Measurements from ENCODE around the gene AMN1. TPM values are rescaled to one million over a fixed set of nuclear protein-coding genes. Genes with fewer than 3 reads are reported as not detected.

The AMN1 gene
- polyA plus RNA-seq, 1 donor (not counting 4 experiments of a cell fraction or from before 2014, with no cell fraction given): 11.3 TPM

GRCh38 chr12:31669020-31669419 lies 59.8 kb downstream of the AMN1 start:
- H3K9ac ChIP-seq (ENCODE audit: control insufficient read depth, extremely low read depth, insufficient read depth, low read length): no peak overlapping the region
- DNase-seq (ENCODE audit: low read depth, low spot score) (no peak), FAIRE-seq (no peak)
- H3K4me2 ChIP-seq (ENCODE audit: control insufficient read depth, extremely low read depth, insufficient read depth, low read depth, low read length): no peak overlapping the region
- no peaks in the 10 kb centered on the region for H4K20me1 ChIP-seq (ENCODE audit: control insufficient read depth, extremely low read depth, insufficient read depth, low read length)
- H3K79me2 ChIP-seq (ENCODE audit: control insufficient read depth, insufficient read depth, low read length): no peaks in the 10 kb centered on the region
- H3K36me3 ChIP-seq (ENCODE audit: control insufficient read depth in 2 of 2, extremely low read depth in 1 of 2, insufficient read depth in 2 of 2, low read length in 2 of 2): no peaks in the 10 kb centered on the region
- dilution Hi-C loops (cut with MboI; ENCODE audit: extremely low pct_ligation_motif_present, low sequenced_read_pairs): no loop called here
- no peaks in the 10 kb centered on the region for H3K27me3 ChIP-seq (ENCODE audit: control insufficient read depth, extremely low read depth, insufficient read depth, low read length)
- no peaks in the 10 kb centered on the region for H3K9me1 ChIP-seq (ENCODE audit: control insufficient read depth, extremely low read depth, insufficient read depth, low read length)
- no peaks in the 10 kb centered on the region for H3K9me3 ChIP-seq (ENCODE audit: control insufficient read depth, low read depth, low read length)
- no peak overlapping the region for H2AFZ ChIP-seq (ENCODE audit: control insufficient read depth, low read length)
- TF ChIP-seq CTCF (optimal IDR thresholded peaks at IDR 0.05 in 1 of 3, IDR thresholded peaks at IDR 0.05 in 1 of 3, conservative IDR thresholded peaks at IDR 0.05 in 1 of 3; ENCODE audit: extremely low read depth in 1 of 3, insufficient read depth in 2 of 3, low read length in 3 of 3) (no peak), EZH2 (IDR thresholded peaks at IDR 0.05; ENCODE audit: low read length) (no peak)
- H3K4me1 ChIP-seq (ENCODE audit: control insufficient read depth, extremely low read depth, insufficient read depth, low read length): no peaks in the 10 kb centered on the region
- H3K4me3 ChIP-seq (ENCODE audit: control insufficient read depth in 2 of 3, extremely low read depth in 1 of 3, insufficient read depth in 2 of 3, low read depth in 1 of 3, low read length in 3 of 3): no peak overlapping the region
- H3K27ac ChIP-seq (ENCODE audit: control insufficient read depth, insufficient read depth, low read length): no peak overlapping the region

- no peak for TF ChIP-seq CTCF (optimal IDR thresholded peaks at IDR 0.05 in 1 of 3, IDR thresholded peaks at IDR 0.05 in 1 of 3, conservative IDR thresholded peaks at IDR 0.05 in 1 of 3; ENCODE audit: extremely low read depth in 1 of 3, insufficient read depth in 2 of 3, low read length in 3 of 3)
- TF ChIP-seq EZH2 (IDR thresholded peaks at IDR 0.05; ENCODE audit: low read length): no peak
- dilution Hi-C loops (cut with MboI; ENCODE audit: extremely low pct_ligation_motif_present, low sequenced_read_pairs): no loop called here
These were observed 64.8 kb downstream of the AMN1 start for GRCh38 chr12:31664038-31664437.

More at GRCh38 chr12:31664038-31664437, 64.8 kb downstream of the AMN1 start:
- Histone ChIP-seq H3K9me1 (ENCODE audit: control insufficient read depth, extremely low read depth, insufficient read depth, low read length) (no peaks in the 10 kb centered on the region), H4K20me1 (ENCODE audit: control insufficient read depth, extremely low read depth, insufficient read depth, low read length) (no peaks in the 10 kb centered on the region), H3K27ac (ENCODE audit: control insufficient read depth, insufficient read depth, low read length) (no peak overlapping the region), H2AFZ (ENCODE audit: control insufficient read depth, low read length) (no peak overlapping the region), H3K4me2 (ENCODE audit: control insufficient read depth, extremely low read depth, insufficient read depth, low read depth, low read length) (no peak overlapping the region), H3K36me3 (ENCODE audit: control insufficient read depth in 2 of 2, extremely low read depth in 1 of 2, insufficient read depth in 2 of 2, low read length in 2 of 2) (no peaks in the 10 kb centered on the region), H3K79me2 (ENCODE audit: control insufficient read depth, insufficient read depth, low read length) (no peaks in the 10 kb centered on the region), H3K9ac (ENCODE audit: control insufficient read depth, extremely low read depth, insufficient read depth, low read length) (no peak overlapping the region), H3K27me3 (ENCODE audit: control insufficient read depth, extremely low read depth, insufficient read depth, low read length) (no peaks in the 10 kb centered on the region), H3K4me1 (ENCODE audit: control insufficient read depth, extremely low read depth, insufficient read depth, low read length) (peaks cover 5% of the 10 kb centered on the region), H3K9me3 (ENCODE audit: control insufficient read depth, low read depth, low read length) (no peaks in the 10 kb centered on the region), H3K4me3 (ENCODE audit: control insufficient read depth in 2 of 3, extremely low read depth in 1 of 3, insufficient read depth in 2 of 3, low read depth in 1 of 3, low read length in 3 of 3) (no peak overlapping the region)
- no peak for DNase-seq (ENCODE audit: low read depth, low spot score)
- no peak for FAIRE-seq

Measured in keratinocyte (primary cell).